K562 (cell line): ENCODE results near the gene ZNF584. TPM values are rescaled to one million over a fixed set of nuclear protein-coding genes. Genes with fewer than 3 reads are reported as not detected.

Source experiments
- CREB3L1 ChIP-seq: fragments of 450-650 bp; IDR thresholded peaks from 2 replicates; pipeline ENCODE4 v1.6.1; 2014; ENCODE audit warnings: low read depth, mild to moderate bottlenecking, moderate library complexity, borderline replicate concordance
- FOXJ3 ChIP-seq: sonication (generic); formaldehyde crosslinking; IDR thresholded peaks from 2 replicates; pipeline ENCODE4 v1.4.0; 2020; ENCODE audit warnings: mild to moderate bottlenecking, missing genetic modification reagents
- MAFG ChIP-seq: fragments of 450-650 bp; conservative IDR thresholded peaks from 2 replicates; pipeline ENCODE4 v1.6.1; 2016; ENCODE audit warnings: missing genetic modification characterization, missing compliant biosample characterization
- MYC ChIP-seq, 2 experiments: fragments of 250-450 bp in 1 of 2; sonication (Bioruptor Pico) in 1 of 2; IDR thresholded peaks; 2 replicates each; pipeline versions ENCODE4 v1.5.1 to v1.6.1; 2012 to 2021; ENCODE audit warnings: low read depth in 2 of 2, borderline replicate concordance in 1 of 2, improper control_type of control experiment in 1 of 2, low read length in 1 of 2, mild to moderate bottlenecking in 1 of 2, moderate library complexity in 1 of 2
- POLR3G ChIP-seq: IDR thresholded peaks from 2 replicates; pipeline ENCODE4 v1.6.1; 2011; ENCODE audit not compliant: insufficient read length, insufficient replicate concordance; ENCODE audit errors: extremely low read depth
- SMARCB1 ChIP-seq: IDR thresholded peaks from 2 replicates; pipeline ENCODE4 v1.6.1; 2011; ENCODE audit warnings: improper control_type of control experiment, low read depth; ENCODE audit not compliant: insufficient read length
- SRSF3 ChIP-seq: fragments of 200-400 bp; formaldehyde crosslinking; IDR thresholded peaks from 2 replicates; pipeline ENCODE4 v1.6.1; 2016; ENCODE audit warnings: mild to moderate bottlenecking, low read length, moderate library complexity; ENCODE audit not compliant: insufficient read depth
- TAL1 ChIP-seq: fragments of 450-650 bp; IDR thresholded peaks from 2 replicates; pipeline ENCODE4 v1.6.1; 2016; ENCODE audit warnings: mild to moderate bottlenecking
- TRIM24 ChIP-seq, 2 experiments: fragments of 450-650 bp; IDR thresholded peaks; 2 replicates each; pipeline ENCODE4 v1.6.1; 2016
- TSC22D4 ChIP-seq: fragments of 450-650 bp; IDR thresholded peaks from 2 replicates; pipeline ENCODE4 v1.6.1; 2016; ENCODE audit warnings: missing genetic modification characterization, missing biosample characterization, control low read depth
- U2AF1 ChIP-seq: fragments of 200-400 bp; formaldehyde crosslinking; optimal IDR thresholded peaks from 2 replicates; pipeline ENCODE3; 2017; ENCODE audit warnings: mild to moderate bottlenecking, low read depth, low read length, moderate library complexity
- YY1 ChIP-seq, 3 experiments: IDR thresholded peaks; 2 replicates each; pipeline ENCODE4 v1.6.1; 2011; ENCODE audit warnings: low read length in 2 of 3, mild to moderate bottlenecking in 2 of 3, moderate library complexity in 2 of 3, borderline replicate concordance in 1 of 3, control low read depth in 1 of 3, low read depth in 1 of 3; ENCODE audit not compliant: insufficient read depth in 3 of 3, insufficient replicate concordance in 2 of 3, control insufficient read depth in 1 of 3, insufficient read length in 1 of 3; ENCODE audit errors: extremely low read depth in 1 of 3
- ZNF407 ChIP-seq: fragments of 450-650 bp; IDR thresholded peaks from 2 replicates; pipeline ENCODE4 v1.6.1; 2016; ENCODE audit warnings: low read depth
- ZNF584 ChIP-seq: fragments of 200-800 bp; sonication (Bioruptor generic); IDR thresholded peaks from 2 replicates; pipeline ENCODE4 v1.6.1; 2016; ENCODE audit warnings: low read depth, mild to moderate bottlenecking, missing genetic modification characterization, missing compliant biosample characterization
- polyA plus RNA-seq, 8 experiments: library from polyadenylated mRNA; depleted of rRNA in 4 of 8; stranded (reverse) in 5 of 8; unstranded in 3 of 8; fragments of >200 nt; fragmentation: Nextera tagmentation in 2 of 8; fragmentation: Illumina TruSeq in 1 of 8; extraction: Ambion mirVana in 2 of 8; extraction: Trizol in 1 of 8; gene quantifications; 2 replicates each; pipeline versions ENCODE4 v1.2.1 to v1.2.3, GENCODE V29; 2011 to 2014; ENCODE audit warnings: inconsistent platforms in 1 of 8, missing spikeins in 1 of 8
- total RNA-seq, 7 experiments: library from RNA; depleted of rRNA in 6 of 7; stranded (reverse); fragments of >200 nt in 6 of 7; fragmentation: Illumina TruSeq in 2 of 7; extraction: Trizol in 2 of 7; gene quantifications; 2 replicates each; pipeline versions ENCODE4 v1.2.1 to v1.2.3, GENCODE V29; 2011 to 2021; ENCODE audit warnings: low replicate concordance in 1 of 7
- TF ChIP-seq, protein P1 (sequence below), 2 experiments: IDR thresholded peaks; 2 replicates each; pipeline ENCODE4 v1.6.1; 2011; ENCODE audit warnings: borderline replicate concordance in 1 of 2, control low read depth in 1 of 2, low read depth in 1 of 2, low read length in 1 of 2, mild to moderate bottlenecking in 1 of 2, mixed read lengths in 1 of 2, moderate library complexity in 1 of 2; ENCODE audit not compliant: insufficient read depth in 1 of 2, insufficient read length in 1 of 2, poor library complexity in 1 of 2, severe bottlenecking in 1 of 2; ENCODE audit errors: extremely low read depth in 1 of 2

The ZNF584 gene
- total and polyA plus RNA-seq, 9 of the 15 experiments (the other 6 are each of a cell fraction or from before 2014, with no cell fraction given) = 5.8 to 43.4 (median 24.6) TPM

GRCh38 chr19:58407658-58408151 lies 744 bp upstream of the ZNF584 start (continued):
- 0 out of 4 replicates have a peak, but pooled peaks of 1 of the 2 experiments have one; percentile 8 for TF ChIP-seq TRIM24 (IDR thresholded peaks at IDR 0.05)
- TF ChIP-seq FOXJ3 (CRISPR knock-in tag) = no peak
- TF ChIP-seq CREB3L1 = no peak
- no peak for TF ChIP-seq TSC22D4 (tag)
- no peak for TF ChIP-seq TAL1
- TF ChIP-seq ZNF407 = no peak
- peak; percentile 51; the same call in 1 of the 2 replicates for TF ChIP-seq MYC (IDR thresholded peaks at IDR 0.05; ENCODE audit: low read depth, low read length)
- TF ChIP-seq MYC (CRISPR knock-in tag; IDR thresholded peaks at IDR 0.05; ENCODE audit: borderline replicate concordance, low read depth) = no peak; the same call in 1 of the 2 replicates
- no peak for TF ChIP-seq YY1 (IDR thresholded peaks at IDR 0.05; ENCODE audit: borderline replicate concordance in 1 of 3, control insufficient read depth in 1 of 3, extremely low read depth in 1 of 3, insufficient read depth in 3 of 3, insufficient read length in 1 of 3, insufficient replicate concordance in 2 of 3, low read depth in 1 of 3, low read length in 2 of 3)
- no peak for TF ChIP-seq POLR3G
- no peak for TF ChIP-seq U2AF1
- no peak for TF ChIP-seq SMARCB1
- TF ChIP-seq, protein P1, sequence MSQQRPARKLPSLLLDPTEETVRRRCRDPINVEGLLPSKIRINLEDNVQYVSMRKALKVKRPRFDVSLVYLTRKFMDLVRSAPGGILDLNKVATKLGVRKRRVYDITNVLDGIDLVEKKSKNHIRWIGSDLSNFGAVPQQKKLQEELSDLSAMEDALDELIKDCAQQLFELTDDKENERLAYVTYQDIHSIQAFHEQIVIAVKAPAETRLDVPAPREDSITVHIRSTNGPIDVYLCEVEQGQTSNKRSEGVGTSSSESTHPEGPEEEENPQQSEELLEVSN (IDR thresholded peaks at IDR 0.05; ENCODE audit: borderline replicate concordance in 1 of 2, extremely low read depth in 1 of 2, insufficient read depth in 1 of 2, insufficient read length in 1 of 2, low read depth in 1 of 2, low read length in 1 of 2, poor library complexity in 1 of 2, severe bottlenecking in 1 of 2) = peak; percentile 3 to 17
- no peak for TF ChIP-seq MAFG (tag)
- TF ChIP-seq ZNF584 (CRISPR knock-in tag) = no peak
- TF ChIP-seq SRSF3 = no peak
